Neuronal stem cell (in vitro differentiated cells): ENCODE data around the gene RPS21.

Experiments used
- DNase-seq: peaks from one replicate; pipeline ENCODE4 v3.0.0-alpha.2; 2013; ENCODE audit warnings: low spot score
- H2AFZ ChIP-seq: one replicate; pipeline ENCODE4 v1.6.1; 2013; ENCODE audit warnings: mild to moderate bottlenecking, low read length, inconsistent platforms
- H2AK5ac ChIP-seq: 2 replicates; pipeline ENCODE4 v1.6.1; 2013; ENCODE audit warnings: low read depth, mild to moderate bottlenecking, inconsistent platforms, low read length, moderate library complexity, mixed read lengths
- H2BK120ac ChIP-seq: 2 replicates; pipeline ENCODE4 v1.6.1; 2013; ENCODE audit warnings: low read depth, mild to moderate bottlenecking, inconsistent platforms, low read length, moderate library complexity, mixed read lengths
- H2BK12ac ChIP-seq: one replicate; pipeline ENCODE4 v1.6.1; 2013; ENCODE audit warnings: low read length, inconsistent platforms
- H2BK15ac ChIP-seq: 2 replicates; pipeline ENCODE4 v1.6.1; 2013; ENCODE audit warnings: mild to moderate bottlenecking, low read length, inconsistent platforms, mixed read lengths
- H2BK5ac ChIP-seq: one replicate; pipeline ENCODE4 v1.6.1; 2013; ENCODE audit warnings: inconsistent platforms, mild to moderate bottlenecking, low read length, moderate library complexity
- H3K14ac ChIP-seq: one replicate; pipeline ENCODE4 v1.6.1; 2013; ENCODE audit warnings: low read length, inconsistent platforms
- H3K18ac ChIP-seq: 2 replicates; pipeline ENCODE4 v1.6.1; 2013; ENCODE audit warnings: low read length, inconsistent platforms
- H3K23ac ChIP-seq: 2 replicates; pipeline ENCODE4 v1.6.1; 2013; ENCODE audit warnings: low read depth, mild to moderate bottlenecking, mixed read lengths, low read length, inconsistent platforms; ENCODE audit not compliant: poor library complexity
- H3K27ac ChIP-seq: replicated peaks from 3 replicates; pipeline ENCODE4 v1.5.1; 2013; ENCODE audit warnings: low read length, inconsistent platforms
- H3K27me3 ChIP-seq, 3 experiments: 2 replicates each; pipeline ENCODE4 v1.6.1; 2013; ENCODE audit warnings: low read length in 3 of 3, mild to moderate bottlenecking in 2 of 3, inconsistent platforms in 1 of 3, low read depth in 1 of 3, mixed read lengths in 1 of 3, moderate library complexity in 1 of 3; ENCODE audit not compliant: control insufficient read depth in 3 of 3, insufficient read depth in 3 of 3
- H3K36me3 ChIP-seq, 2 donors: replicated peaks in 1 of 2; 2 replicates each; pipeline ENCODE4 v1.6.1; 2013; ENCODE audit warnings: low read length in 2 of 2; ENCODE audit not compliant: control insufficient read depth in 2 of 2, insufficient read depth in 2 of 2
- H3K4ac ChIP-seq: 2 replicates; pipeline ENCODE4 v1.6.1; 2013; ENCODE audit warnings: inconsistent platforms, mild to moderate bottlenecking, low read length, moderate library complexity
- H3K4me1 ChIP-seq, 2 donors: 1 replicate in 1 of 2; 2 replicates in 1 of 2; pipeline ENCODE4 v1.6.1; 2013; ENCODE audit warnings: low read length in 2 of 2, low read depth in 1 of 2; ENCODE audit not compliant: control insufficient read depth in 2 of 2, insufficient read depth in 1 of 2
- H3K4me2 ChIP-seq: one replicate; pipeline ENCODE4 v1.6.1; 2013; ENCODE audit warnings: mild to moderate bottlenecking, low read length, inconsistent platforms; ENCODE audit not compliant: insufficient read depth, poor library complexity, severe bottlenecking
- H3K4me3 ChIP-seq, 2 donors: 2 replicates each; pipeline ENCODE4 v1.5.1; 2013; ENCODE audit warnings: low read length in 2 of 2, mild to moderate bottlenecking in 2 of 2, inconsistent platforms in 1 of 2, moderate library complexity in 1 of 2
- H3K79me1 ChIP-seq: one replicate; pipeline ENCODE4 v1.6.1; 2013; ENCODE audit warnings: low read depth, mild to moderate bottlenecking, inconsistent platforms, low read length, moderate library complexity
- H3K9ac ChIP-seq: one replicate; pipeline ENCODE4 v1.6.1; 2013; ENCODE audit warnings: mild to moderate bottlenecking, low read depth, low read length, inconsistent platforms; ENCODE audit not compliant: poor library complexity
- H3K9me3 ChIP-seq, 2 donors: replicated peaks in 1 of 2; 2 replicates each; pipeline versions ENCODE3 to v1.6.1; 2013; ENCODE audit warnings: low read length in 2 of 2, mild to moderate bottlenecking in 2 of 2, inconsistent platforms in 1 of 2, low read depth in 1 of 2, mixed read lengths in 1 of 2, moderate library complexity in 1 of 2; ENCODE audit not compliant: control insufficient read depth in 2 of 2, insufficient read depth in 1 of 2
- H4K8ac ChIP-seq: one replicate; pipeline ENCODE4 v1.6.1; 2013; ENCODE audit warnings: low read depth, mild to moderate bottlenecking, inconsistent platforms, low read length, moderate library complexity
- H4K91ac ChIP-seq: one replicate; pipeline ENCODE4 v1.6.1; 2013; ENCODE audit warnings: low read length, low read depth, mild to moderate bottlenecking, inconsistent platforms; ENCODE audit not compliant: poor library complexity
- WGBS, 2 donors: extraction: QIAGEN DNeasy Blood & Tissue Kit; methylation state at CpG; one replicate each; pipeline ENCODE4 v1.1.7; 2013; ENCODE audit warnings: missing lambda C conversion rate in 2 of 2, mixed read lengths in 1 of 2; ENCODE audit not compliant: insufficient read length in 2 of 2, insufficient replicate concordance in 1 of 2; ENCODE audit errors: extremely low coverage in 2 of 2; 5-methylcytosine and 5-hydroxymethylcytosine counted together

Gene RPS21

GRCh38 chr20:62366370-62367135 is 20.4 kb upstream of the RPS21 start:
- H3K9ac ChIP-seq: peak overlapping the region; percentile 84
- H2AK5ac ChIP-seq: peak overlapping the region; percentile 98
- no peaks in the 10 kb centered on the region for H3K9me3 ChIP-seq
- peak overlapping the region; percentile 72 for H3K27ac ChIP-seq
- WGBS, 2 donors: no CpG with 5 or more reads among the region's 72 CpGs
- peaks cover 20% of the 10 kb centered on the region for H3K79me1 ChIP-seq
- DNase-seq: peak; percentile 66
- peak overlapping the region; percentile 89 for H2AFZ ChIP-seq
- H3K4me2 ChIP-seq: peak overlapping the region; percentile 97
- H4K91ac ChIP-seq: no peak overlapping the region
- H3K36me3 ChIP-seq: peaks cover 4 to 7% of the 10 kb centered on the region in 2 donors
- H4K8ac ChIP-seq: no peak overlapping the region
- H2BK12ac ChIP-seq: no peak overlapping the region
- no peaks in the 10 kb centered on the region for H3K27me3 ChIP-seq
- H3K4me1 ChIP-seq: peaks cover 51 to 74% of the 10 kb centered on the region in 2 donors
- H2BK5ac ChIP-seq: peak overlapping the region; percentile 95
- H3K4me3 ChIP-seq: peak overlapping the region; percentile 66 to 91
- H2BK15ac ChIP-seq: peak overlapping the region; percentile 97
- peak overlapping the region; percentile 71 for H3K14ac ChIP-seq
- H3K4ac ChIP-seq: no peak overlapping the region
- peak overlapping the region; percentile 98 for H3K18ac ChIP-seq
- no peak overlapping the region for H2BK120ac ChIP-seq
- H3K23ac ChIP-seq: peak overlapping the region; percentile 31

- Histone ChIP-seq H3K18ac (peak within 1 kb of the TSS; percentile 100), H3K9ac (peak within 1 kb of the TSS; percentile 84), H4K8ac (peak within 1 kb of the TSS; percentile 82), H2BK120ac (peak within 1 kb of the TSS; percentile 100), H3K27ac (peak within 1 kb of the TSS; percentile 92), H2AK5ac (peak within 1 kb of the TSS; percentile 100), H3K14ac (peak within 1 kb of the TSS; percentile 94), H2BK12ac (peak within 1 kb of the TSS; percentile 98), H2BK5ac (peak within 1 kb of the TSS; percentile 96), H3K4me2 (peak within 1 kb of the TSS; percentile 97), H3K23ac (peak within 1 kb of the TSS; percentile 91), H4K91ac (peak within 1 kb of the TSS; percentile 99), H2AFZ (peak within 1 kb of the TSS; percentile 89), H3K4me1 (peaks cover 51 to 68% of the 10 kb centered on the region in 2 donors), H3K36me3 (peaks cover under 1 to 4% of the 10 kb centered on the region in 2 donors), H2BK15ac (peak within 1 kb of the TSS; percentile 100), H3K4ac (peak within 1 kb of the TSS; percentile 100), H3K79me1 (peaks cover 18% of the 10 kb centered on the region), H3K9me3 (no peaks in the 10 kb centered on the region), H3K4me3 (peak within 1 kb of the TSS; percentile 66 to 91), H3K27me3 (no peaks in the 10 kb centered on the region)
- no CpG with 5 or more reads among the region's 70 CpGs for WGBS, 2 donors
- DNase-seq: peak; percentile 77
Measured at GRCh38 chr20:62367136-62367632, 19.7 kb upstream of the RPS21 start, which contains the start of gene LAMA5. Gene LAMA5, minus strand, starts transcription at chr20:62367312. Its CDS starts 67 bp downstream, at chr20:62367245.

- peak overlapping the region; percentile 100 for H3K18ac ChIP-seq
- peak overlapping the region; percentile 100 for H2BK15ac ChIP-seq
- no peak for DNase-seq
- no peaks in the 10 kb centered on the region for H3K27me3 ChIP-seq
- H4K8ac ChIP-seq: peak overlapping the region; percentile 82
- peak overlapping the region; percentile 100 for H2AK5ac ChIP-seq
- peaks cover 51 to 62% of the 10 kb centered on the region in 2 donors for H3K4me1 ChIP-seq
- peak overlapping the region; percentile 100 for H3K4ac ChIP-seq
- peak overlapping the region; percentile 98 for H2BK12ac ChIP-seq
- peak overlapping the region; percentile 92 for H3K27ac ChIP-seq
- peak overlapping the region; percentile 20 to 66 for H3K4me3 ChIP-seq
- H3K79me1 ChIP-seq: peaks cover 18% of the 10 kb centered on the region
- peak overlapping the region; percentile 91 for H3K23ac ChIP-seq
- WGBS, 2 donors: no CpG with 5 or more reads among the region's 37 CpGs
- peak overlapping the region; percentile 94 for H3K14ac ChIP-seq
- no peaks in the 10 kb centered on the region for H3K36me3 ChIP-seq
- H2BK5ac ChIP-seq: peak overlapping the region; percentile 96
- peak overlapping the region; percentile 70 for H3K4me2 ChIP-seq
- peak overlapping the region; percentile 77 for H3K9ac ChIP-seq
- peak overlapping the region; percentile 100 for H2BK120ac ChIP-seq
- H4K91ac ChIP-seq: peak overlapping the region; percentile 99
- no peaks in the 10 kb centered on the region for H3K9me3 ChIP-seq
- peak overlapping the region; percentile 89 for H2AFZ ChIP-seq
Measured at GRCh38 chr20:62367633-62368391, 19.1 kb upstream of the RPS21 start.
